MM.1S (cell line): ENCODE results near the gene HOXC10.

Source experiments
- DNase-seq: peaks from one replicate; pipeline ENCODE4 v3.0.0-alpha.2; 2015
- H2AFZ ChIP-seq: fragments of 300-600 bp; sonication (generic); 2 replicates; pipeline ENCODE4 v1.6.0; 2016; ENCODE audit warnings: antibody characterized with exemption, low read length
- H3F3A ChIP-seq: fragments of 300-600 bp; sonication (generic); 2 replicates; pipeline ENCODE4 v1.6.1; 2016; ENCODE audit warnings: mild to moderate bottlenecking, antibody characterized with exemption, low read length, moderate library complexity, mixed read lengths; ENCODE audit not compliant: insufficient read depth
- H3K27ac ChIP-seq: fragments of 300-600 bp; sonication (generic); 2 replicates; pipeline ENCODE4 v1.5.1; 2016; ENCODE audit warnings: mild to moderate bottlenecking, low read length
- H3K27me3 ChIP-seq: fragments of 300-600 bp; sonication (generic); replicated peaks from 2 replicates; pipeline ENCODE4 v1.6.0; 2016; ENCODE audit warnings: low read length; ENCODE audit not compliant: insufficient read depth
- H3K36me3 ChIP-seq: fragments of 300-600 bp; sonication (generic); replicated peaks from 2 replicates; pipeline ENCODE4 v1.6.1; 2016; ENCODE audit warnings: mild to moderate bottlenecking, low read length, mixed read lengths; ENCODE audit not compliant: insufficient read depth
- H3K4me1 ChIP-seq: fragments of 300-600 bp; sonication (generic); 2 replicates; pipeline ENCODE4 v1.6.1; 2016; ENCODE audit warnings: low read length, mixed read lengths
- H3K4me2 ChIP-seq: fragments of 300-600 bp; sonication (generic); 2 replicates; pipeline ENCODE4 v1.6.0; 2016; ENCODE audit warnings: low read depth, low read length
- H3K4me3 ChIP-seq: fragments of 300-600 bp; sonication (generic); 2 replicates; pipeline ENCODE4 v1.5.1; 2016; ENCODE audit warnings: low read length, mixed read lengths
- H3K79me2 ChIP-seq: fragments of 300-600 bp; sonication (generic); 2 replicates; pipeline ENCODE4 v1.6.1; 2016; ENCODE audit warnings: mixed run types, low read length, mixed read lengths
- H3K9ac ChIP-seq: fragments of 300-600 bp; sonication (generic); 2 replicates; pipeline ENCODE4 v1.6.1; 2016; ENCODE audit warnings: low read length, mixed read lengths
- H3K9me2 ChIP-seq: fragments of 300-600 bp; sonication (generic); replicated peaks from 2 replicates; pipeline ENCODE4 v1.6.1; 2016; ENCODE audit warnings: mild to moderate bottlenecking, low read length, mixed read lengths; ENCODE audit not compliant: insufficient read depth
- H3K9me3 ChIP-seq: fragments of 300-600 bp; sonication (generic); replicated peaks from 2 replicates; pipeline ENCODE4 v1.6.1; 2016; ENCODE audit warnings: mild to moderate bottlenecking, low read length, mixed read lengths; ENCODE audit not compliant: insufficient read depth
- H4K20me1 ChIP-seq: fragments of 300-600 bp; sonication (generic); 2 replicates; pipeline ENCODE4 v1.6.1; 2016; ENCODE audit warnings: mild to moderate bottlenecking, low read length, moderate library complexity, mixed read lengths; ENCODE audit not compliant: insufficient read depth
- CTCF ChIP-seq: fragments of 300-600 bp; sonication (generic); IDR thresholded peaks from 2 replicates; pipeline ENCODE4 v1.5.1; 2016; ENCODE audit warnings: antibody characterized with exemption, low read length, mixed read lengths
- EZH2 ChIP-seq: fragments of 300-600 bp; sonication (generic); optimal IDR thresholded peaks from 2 replicates; pipeline ENCODE3; 2017; ENCODE audit warnings: low read depth, mild to moderate bottlenecking, antibody characterized with exemption, low read length, mixed read lengths
- EZH2phosphoT487 ChIP-seq: fragments of 300-600 bp; sonication (generic); IDR thresholded peaks from 2 replicates; pipeline ENCODE4 v1.6.1; 2018; ENCODE audit warnings: antibody characterized with exemption, low read length

The HOXC10 gene

GRCh38 chr12:53975064-53975471 is 9.9 kb upstream of the HOXC10 start:
- peak overlapping the region; percentile 83 for H3K4me2 ChIP-seq

DNA sequence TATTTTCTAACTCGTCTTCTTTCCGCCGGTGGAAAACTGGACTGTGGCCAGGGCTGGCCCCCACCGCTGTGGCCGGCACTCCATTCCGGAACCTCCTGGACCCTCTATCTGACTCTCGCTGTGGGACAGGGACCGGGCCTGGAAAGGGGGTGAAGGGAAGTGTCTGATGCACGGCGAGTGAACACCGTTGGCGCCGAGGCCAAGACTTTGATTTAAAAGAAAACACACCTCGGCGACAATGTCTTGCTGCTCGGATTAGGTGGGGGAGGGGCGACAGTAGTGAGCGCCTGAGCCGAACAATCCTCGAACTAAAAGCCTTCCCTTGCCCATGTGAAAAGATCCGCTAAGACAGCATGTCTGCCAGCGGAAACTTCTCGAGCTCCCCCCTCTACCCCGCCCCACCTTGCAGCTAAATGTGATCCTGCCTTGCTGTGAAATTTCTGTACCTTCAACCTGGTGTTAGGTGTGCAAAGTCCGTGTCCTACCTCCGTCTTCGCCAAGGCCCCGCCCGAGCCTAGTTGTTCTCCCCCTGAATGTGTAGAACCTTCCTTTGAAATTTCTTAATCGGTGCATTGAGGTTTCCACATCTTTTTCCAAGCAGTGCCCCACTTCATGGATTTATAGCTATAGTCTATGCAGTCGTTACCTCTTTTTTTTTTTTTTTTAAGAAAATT is 9.3 kb upstream of the HOXC10 start:
- Histone ChIP-seq H3K27ac (no peak overlapping the region), H3K9me2 (no peaks in the 10 kb centered on the region), H3K27me3 (peaks cover 96% of the 10 kb centered on the region), H3K9me3 (no peaks in the 10 kb centered on the region), H4K20me1 (no peaks in the 10 kb centered on the region; the same call in 1 of the 2 replicates), H3K36me3 (no peaks in the 10 kb centered on the region), H3F3A (peaks cover 4% of the 10 kb centered on the region; the same call in 1 of the 2 replicates), H3K4me1 (peaks cover 5% of the 10 kb centered on the region; the same call in 1 of the 2 replicates), H3K4me2 (peak overlapping the region; percentile 83; the same call in 1 of the 2 replicates), H3K79me2 (no peaks in the 10 kb centered on the region), H2AFZ (no peak overlapping the region), H3K4me3 (peak overlapping the region; percentile 46; the same call in 1 of the 2 replicates), H3K9ac (no peak overlapping the region)
- TF ChIP-seq CTCF: no peak
- TF ChIP-seq EZH2phosphoT487: no peak
- no peak for TF ChIP-seq EZH2
- no peak for DNase-seq

More at GRCh38 chr12:53975064-53975471, 9.9 kb upstream of the HOXC10 start:
- Histone ChIP-seq H3K79me2 (no peaks in the 10 kb centered on the region), H3K9me2 (no peaks in the 10 kb centered on the region), H3K4me3 (peak overlapping the region; percentile 27; the same call in 1 of the 2 replicates), H3K4me1 (peaks cover 5% of the 10 kb centered on the region; the same call in 1 of the 2 replicates), H4K20me1 (no peaks in the 10 kb centered on the region; the same call in 1 of the 2 replicates), H3K27me3 (peaks cover 96% of the 10 kb centered on the region), H3F3A (peaks cover 4% of the 10 kb centered on the region; the same call in 1 of the 2 replicates), H3K9me3 (no peaks in the 10 kb centered on the region), H2AFZ (no peak overlapping the region), H3K36me3 (no peaks in the 10 kb centered on the region), H3K27ac (no peak overlapping the region), H3K9ac (no peak overlapping the region)
- TF ChIP-seq EZH2phosphoT487: no peak
- no peak for TF ChIP-seq CTCF
- no peak for TF ChIP-seq EZH2
- DNase-seq: peak; percentile 68

- Histone ChIP-seq H3K79me2 (no peaks in the 10 kb centered on the region), H3K27me3 (peaks cover 96% of the 10 kb centered on the region)
- TF ChIP-seq EZH2phosphoT487 (no peak), CTCF (no peak)
Measured at GRCh38 chr12:53976172-53976822, 8.6 kb upstream of the HOXC10 start.

More at GRCh38 chr12:53976172-53976822, 8.6 kb upstream of the HOXC10 start:
- H3K4me3 ChIP-seq: no peak overlapping the region
- H3K4me1 ChIP-seq: peaks cover 5% of the 10 kb centered on the region; the same call in 1 of the 2 replicates
- H2AFZ ChIP-seq: no peak overlapping the region
- no peaks in the 10 kb centered on the region for H3K9me3 ChIP-seq
- DNase-seq: no peak
- no peaks in the 10 kb centered on the region; the same call in 1 of the 2 replicates for H4K20me1 ChIP-seq
- no peaks in the 10 kb centered on the region for H3K9me2 ChIP-seq
- H3K36me3 ChIP-seq: no peaks in the 10 kb centered on the region
- H3K9ac ChIP-seq: no peak overlapping the region
- H3K4me2 ChIP-seq: no peak overlapping the region
- H3K27ac ChIP-seq: no peak overlapping the region
- H3F3A ChIP-seq: peaks cover 4% of the 10 kb centered on the region; the same call in 1 of the 2 replicates
